Amygdala (tissue), 56 donors: ENCODE results near the gene ICAM2.
"Not testable (repeated sequence)": the region's sequence is repeated elsewhere in the genome, so short reads cannot be mapped to it uniquely, and the experiment has no call there.

Source experiments
- DNase-seq, 56 donors: peaks; one replicate each; lab custom pipeline; 2025; lab: John Stamatoyannopoulos, UW

Gene ICAM2

GRCh38 chr17:64015447-64015846 lies 5.0 kb downstream of the ICAM2 start:
- DNase-seq: no peak

- DNase-seq: no peak
Measured at GRCh38 chr17:64009571-64010402, 10.6 kb downstream of the ICAM2 start.

- DNase-seq: no peak
Measured at GRCh38 chr17:64008830-64009229, 11.6 kb downstream of the ICAM2 start.

GRCh38 chr17:64008346-64008745 lies 12.1 kb downstream of the ICAM2 start:
- DNase-seq: no peak

GRCh38 chr17:64007838-64008282 lies 12.6 kb downstream of the ICAM2 start:
- no peak for DNase-seq

GRCh38 chr17:64007089-64007837 lies 13.2 kb downstream of the ICAM2 start:
- not testable (repeated sequence) for DNase-seq

GRCh38 chr17:64006361-64007088 lies 13.9 kb downstream of the ICAM2 start:
- no peak for DNase-seq

GRCh38 chr17:64005734-64006167 lies 14.7 kb downstream of the ICAM2 start:
- no peak for DNase-seq

- DNase-seq: no peak
Measured at GRCh38 chr17:64004903-64005733, 15.3 kb downstream of the ICAM2 start.

GRCh38 chr17:64004218-64004770 lies 16.1 kb downstream of the ICAM2 start:
- DNase-seq: no peak

- no peak for DNase-seq
Measured at GRCh38 chr17:64003526-64004121, 16.8 kb downstream of the ICAM2 start.

- DNase-seq: no peak
Measured at GRCh38 chr17:64002658-64003525, 17.5 kb downstream of the ICAM2 start.

GRCh38 chr17:64001763-64002529 lies 18.5 kb downstream of the ICAM2 start:
- DNase-seq: no peak

GRCh38 chr17:64001091-64001579 lies 19.3 kb downstream of the ICAM2 start:
- no peak for DNase-seq

GRCh38 chr17:63999680-64000531 lies 20.5 kb downstream of the ICAM2 start:
- no peak for DNase-seq
